ENCODE measurements around the gene EBI3. TPM values are rescaled to one million over a fixed set of nuclear protein-coding genes. Genes with fewer than 3 reads are reported as not detected.
A peak's percentile ranks its signal among the peaks of the same experiment; 100 is the strongest.

Gene EBI3
- total and polyA plus RNA-seq, 2 of the 13 experiments (the other 11 are each of a cell fraction or from before 2014, with no cell fraction given): 3.4 TPM; not detected in 1

DNA sequence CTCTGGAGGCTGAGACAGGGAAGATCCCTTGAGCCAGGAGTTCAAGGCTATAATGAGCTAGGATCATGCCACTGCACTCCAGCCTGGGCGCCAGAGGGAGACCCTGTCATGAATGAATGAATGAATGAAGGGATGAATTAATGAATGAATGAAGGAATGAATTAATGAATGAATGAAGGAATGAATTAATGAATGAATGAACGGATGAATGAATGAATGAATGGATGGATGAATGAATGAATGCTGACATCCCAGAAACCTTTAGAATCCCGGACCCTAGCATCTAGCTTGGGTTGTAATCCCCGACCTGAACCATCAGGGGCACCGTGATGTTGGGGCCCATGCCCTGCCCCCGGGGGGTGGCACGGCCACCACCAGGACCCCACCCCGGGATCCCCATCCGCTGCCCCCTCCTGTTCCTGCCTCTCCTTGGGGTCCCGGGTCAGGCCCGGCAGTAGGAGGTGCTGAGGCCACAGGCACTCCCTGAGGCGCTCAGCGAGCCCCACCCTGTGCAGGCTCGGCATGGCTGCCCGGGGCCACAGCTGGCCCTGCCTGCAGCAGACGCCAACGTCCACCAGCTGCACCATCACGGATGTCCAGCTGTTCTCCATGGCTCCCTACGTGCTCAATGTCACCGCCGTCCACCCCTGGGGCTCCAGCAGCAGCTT, 3.4 kb downstream of the EBI3 start:
- peak; percentile 11; the same call in 2 of the 3 replicates for ATAC-seq
- Histone ChIP-seq H3K4me2 (ENCODE audit: low read depth, low read length) (peak overlapping the region; percentile 88; the same call in 1 of the 2 replicates), H3K9me3 (ENCODE audit: low read length) (no peaks in the 10 kb centered on the region), H3K36me3 (replicated peaks in 1 of 2; ENCODE audit: control insufficient read depth in 1 of 2, insufficient read depth in 2 of 2, low read length in 2 of 2) (no peaks in the 10 kb centered on the region), H3K27ac (ENCODE audit: extremely low read length, insufficient read depth, low read length) (no peak overlapping the region), H3K4me1 (ENCODE audit: insufficient read depth, low read length) (peaks cover 50% of the 10 kb centered on the region), H4K20me1 (ENCODE audit: insufficient read depth, low read length) (no peaks in the 10 kb centered on the region), H3K4me3 (replicated peaks in 1 of 3; ENCODE audit: insufficient read depth in 1 of 3, low read depth in 2 of 3, low read length in 3 of 3) (no peak overlapping the region; a peak in 1 of 6 replicates), H3K27me3 (ENCODE audit: control insufficient read depth in 1 of 2, insufficient read depth in 2 of 2, low read length in 2 of 2) (peaks cover 0 to 6% of the 10 kb centered on the region in 2 experiments; a peak in 1 of 5 replicates), H3K9ac (ENCODE audit: insufficient read depth, low read depth, low read length) (no peak overlapping the region), H2AFZ (ENCODE audit: low read length) (no peak overlapping the region), H3K79me2 (ENCODE audit: insufficient read depth, low read length) (no peaks in the 10 kb centered on the region)
- BruUV-seq (replicated peaks): no TSS peak
- WGBS (ENCODE audit: low lambda C conversion rate): 52% methylated on average over 12 of the region's 21 CpGs
- intact Hi-C loops (cut with micrococcal nuclease; ENCODE audit: unreplicated experiment): no loop called here
- CTCF ChIA-PET (ENCODE audit: low intra/inter-chr PET ratio, low total read pairs): interaction anchor here (1.0 kb wide), 1 partner anchor 120 kb away, joined by 3 read pairs; no protein-coding TSS in a partner anchor
- POLR2A ChIA-PET: no interaction called here
- peak; percentile 96 for TF ChIP-seq ZNF24 (IDR thresholded peaks at IDR 0.05)
- TF ChIP-seq TBX3 (IDR thresholded peaks at IDR 0.05; ENCODE audit: borderline replicate concordance): no peak
- in situ Hi-C loops (cut with HindIII; ENCODE audit: extremely low pct_ligation_motif_present, low pct_unique_long_range_greater_than_20kb): no loop called here
- no peak for FAIRE-seq
- no peak for DNase-seq (ENCODE audit: low spot score)

DNA sequence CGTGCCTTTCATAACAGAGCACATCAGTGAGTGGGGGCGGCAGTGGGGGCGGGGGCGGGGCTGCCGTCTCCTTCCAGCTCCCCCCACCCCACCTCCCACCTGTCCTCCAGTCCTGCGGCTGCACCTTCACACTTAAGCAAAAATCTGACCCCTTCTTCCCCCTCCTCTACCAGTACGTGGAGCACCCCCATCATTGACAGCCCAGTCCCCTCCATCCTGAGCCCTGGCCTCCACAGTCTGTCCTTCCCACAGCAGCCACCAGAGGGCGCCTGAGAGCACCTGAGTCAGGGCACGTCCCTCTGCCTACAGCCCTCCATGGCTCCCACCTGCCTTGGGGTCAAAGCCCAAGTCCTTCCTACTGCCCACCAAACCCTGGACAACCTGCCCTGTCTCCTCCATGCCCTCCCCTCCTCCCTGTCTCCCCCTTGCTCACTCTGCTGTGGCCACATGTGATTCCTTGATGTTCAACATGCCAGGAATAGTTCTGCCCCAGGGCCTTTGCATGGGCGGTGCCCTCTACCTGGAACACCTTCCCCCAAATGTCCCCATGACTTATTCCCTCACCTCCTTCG, 4.0 kb downstream of the EBI3 start:
- DNase-seq (ENCODE audit: low spot score) (peak; percentile 45), FAIRE-seq (no peak), ATAC-seq (peak; percentile 68)
- Histone ChIP-seq H3K27me3 (ENCODE audit: control insufficient read depth in 1 of 2, insufficient read depth in 2 of 2, low read length in 2 of 2) (peaks cover 0 to under 1% of the 10 kb centered on the region in 2 experiments; a peak in 1 of 5 replicates), H3K79me2 (ENCODE audit: insufficient read depth, low read length) (no peaks in the 10 kb centered on the region), H4K20me1 (ENCODE audit: insufficient read depth, low read length) (no peaks in the 10 kb centered on the region), H3K27ac (ENCODE audit: extremely low read length, insufficient read depth, low read length) (peak overlapping the region; percentile 64), H3K9ac (ENCODE audit: insufficient read depth, low read depth, low read length) (peak overlapping the region; percentile 12; the same call in 1 of the 2 replicates), H3K4me2 (ENCODE audit: low read depth, low read length) (peak overlapping the region; percentile 88), H3K4me1 (ENCODE audit: insufficient read depth, low read length) (peaks cover 47% of the 10 kb centered on the region), H2AFZ (ENCODE audit: low read length) (no peak overlapping the region), H3K9me3 (ENCODE audit: low read length) (no peaks in the 10 kb centered on the region), H3K36me3 (replicated peaks in 1 of 2; ENCODE audit: control insufficient read depth in 1 of 2, insufficient read depth in 2 of 2, low read length in 2 of 2) (no peaks in the 10 kb centered on the region), H3K4me3 (replicated peaks in 1 of 3; ENCODE audit: insufficient read depth in 1 of 3, low read depth in 2 of 3, low read length in 3 of 3) (peak overlapping the region in 2 of 3 experiments; percentile 44 to 65; a peak in 4 of 6 replicates)
- ChIA-PET POLR2A (interaction anchor here (0.6 to 2.0 kb wide), 3 partner anchors 10 to 146 kb away, joined by 3 to 14 read pairs (median 4); partner anchors contain the start of gene YJU2), CTCF (ENCODE audit: low intra/inter-chr PET ratio, low total read pairs) (interaction anchor here (1.0 kb wide), 1 partner anchor 119 kb away, joined by 3 read pairs; no protein-coding TSS in a partner anchor)
- intact Hi-C loops (cut with micrococcal nuclease; ENCODE audit: unreplicated experiment): no loop called here
- in situ Hi-C loops (cut with HindIII; ENCODE audit: extremely low pct_ligation_motif_present, low pct_unique_long_range_greater_than_20kb): no loop called here
- BruUV-seq (replicated peaks): no TSS peak
- WGBS (ENCODE audit: low lambda C conversion rate): 24% methylated on average over 11 of the region's 11 CpGs
- TF ChIP-seq FIP1L1 (IDR thresholded peaks at IDR 0.05; ENCODE audit: borderline replicate concordance, insufficient read depth, low read depth, low read length) (no peak), ZNF782 (CRISPR knock-in tag; IDR thresholded peaks at IDR 0.05; ENCODE audit: borderline replicate concordance) (no peak), ZFY (CRISPR knock-in tag; IDR thresholded peaks at IDR 0.05) (no peak), RNF2 (conservative IDR thresholded peaks at IDR 0.05; ENCODE audit: low read depth) (no peak), MIER2 (CRISPR knock-in tag; IDR thresholded peaks at IDR 0.05) (no peak), NFKB2 (CRISPR knock-in tag; IDR thresholded peaks at IDR 0.05; ENCODE audit: borderline replicate concordance) (no peak), SETDB1 (CRISPR knock-in tag; IDR thresholded peaks at IDR 0.05; ENCODE audit: borderline replicate concordance) (no peak), NR2F2 (IDR thresholded peaks at IDR 0.05; ENCODE audit: borderline replicate concordance, low read depth) (no peak), ZKSCAN1 (IDR thresholded peaks at IDR 0.05; ENCODE audit: low read length) (0 out of 2 replicates have a peak, but pooled peaks have one; percentile 42), NFIB (CRISPR knock-in tag; IDR thresholded peaks at IDR 0.05; ENCODE audit: borderline replicate concordance) (no peak)
- TF ChIP-seq, protein P1, sequence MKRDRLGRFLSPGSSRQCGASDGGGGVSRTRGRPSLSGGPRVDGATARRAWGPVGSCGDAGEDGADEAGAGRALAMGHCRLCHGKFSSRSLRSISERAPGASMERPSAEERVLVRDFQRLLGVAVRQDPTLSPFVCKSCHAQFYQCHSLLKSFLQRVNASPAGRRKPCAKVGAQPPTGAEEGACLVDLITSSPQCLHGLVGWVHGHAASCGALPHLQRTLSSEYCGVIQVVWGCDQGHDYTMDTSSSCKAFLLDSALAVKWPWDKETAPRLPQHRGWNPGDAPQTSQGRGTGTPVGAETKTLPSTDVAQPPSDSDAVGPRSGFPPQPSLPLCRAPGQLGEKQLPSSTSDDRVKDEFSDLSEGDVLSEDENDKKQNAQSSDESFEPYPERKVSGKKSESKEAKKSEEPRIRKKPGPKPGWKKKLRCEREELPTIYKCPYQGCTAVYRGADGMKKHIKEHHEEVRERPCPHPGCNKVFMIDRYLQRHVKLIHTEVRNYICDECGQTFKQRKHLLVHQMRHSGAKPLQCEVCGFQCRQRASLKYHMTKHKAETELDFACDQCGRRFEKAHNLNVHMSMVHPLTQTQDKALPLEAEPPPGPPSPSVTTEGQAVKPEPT (CRISPR knock-in tag; IDR thresholded peaks at IDR 0.05; ENCODE audit: low read depth): no peak
- TF ChIP-seq, protein P2, sequence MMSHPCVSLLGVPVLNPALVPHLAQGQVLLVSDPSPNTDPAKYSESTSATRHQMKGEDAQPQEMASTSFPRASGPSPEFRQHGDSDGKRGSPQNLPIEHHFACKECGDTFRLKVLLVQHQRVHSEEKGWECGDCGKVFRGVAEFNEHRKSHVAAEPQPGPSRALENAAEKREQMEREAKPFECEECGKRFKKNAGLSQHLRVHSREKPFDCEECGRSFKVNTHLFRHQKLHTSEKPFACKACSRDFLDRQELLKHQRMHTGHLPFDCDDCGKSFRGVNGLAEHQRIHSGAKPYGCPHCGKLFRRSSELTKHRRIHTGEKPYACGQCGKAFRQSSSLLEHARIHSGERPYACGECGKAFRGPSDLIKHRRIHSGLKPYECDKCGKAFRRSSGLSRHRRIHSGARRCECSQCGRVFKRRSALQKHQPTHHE (CRISPR knock-in tag; IDR thresholded peaks at IDR 0.05; ENCODE audit: borderline replicate concordance): no peak
